Measurements from ENCODE around the gene FGGY. TPM values are rescaled to one million over a fixed set of nuclear protein-coding genes. Genes with fewer than 3 reads are reported as not detected.
A peak's percentile ranks its signal among the peaks of the same experiment; 100 is the strongest.

FGGY gene
- total RNA-seq, 2 donors from 2014 or later = 14.6 to 24.7 TPM

- intact Hi-C loops (cut with DNase I) = no loop called here
Observed at GRCh38 chr1:59739111-59739510, 442.2 kb downstream of the FGGY start.

GRCh38 chr1:59742526-59742925, 445.6 kb downstream of the FGGY start:
- intact Hi-C loops (cut with DNase I) = loop anchor here in 1 of 2 donors (10.0 kb wide), 1 partner anchor 998 kb away; no protein-coding TSS in a partner anchor
- DNase-seq (ENCODE audit: low spot score) = no peak

More at GRCh38 chr1:59739111-59739510, 442.2 kb downstream of the FGGY start:
- no peak for DNase-seq (ENCODE audit: low spot score)

- no peak for DNase-seq (ENCODE audit: low spot score)
- intact Hi-C loops (cut with DNase I) = loop anchor here in 1 of 2 donors (10.0 kb wide), 1 partner anchor 999 kb away; no protein-coding TSS in a partner anchor
Observed at GRCh38 chr1:59743324-59744091, 446.6 kb downstream of the FGGY start.

GRCh38 chr1:59747420-59748024, 450.6 kb downstream of the FGGY start:
- intact Hi-C loops (cut with DNase I) = loop anchor here in 1 of 2 donors (10.0 kb wide), 1 partner anchor 1003 kb away; no protein-coding TSS in a partner anchor
- no peak for DNase-seq (ENCODE audit: low spot score)

GRCh38 chr1:59748123-59748522, 451.2 kb downstream of the FGGY start:
- intact Hi-C loops (cut with DNase I) = loop anchor here in 1 of 2 donors (10.0 kb wide), 1 partner anchor 1003 kb away; no protein-coding TSS in a partner anchor
- DNase-seq (ENCODE audit: low spot score) = no peak

GRCh38 chr1:59750328-59751003, 453.6 kb downstream of the FGGY start:
- intact Hi-C loops (cut with DNase I) = no loop called here
- DNase-seq (ENCODE audit: low spot score) = no peak

- intact Hi-C loops (cut with DNase I) = no loop called here
- no peak for DNase-seq (ENCODE audit: low spot score)
Observed at GRCh38 chr1:59751004-59751395, 454.1 kb downstream of the FGGY start.

GRCh38 chr1:59751801-59752200, 454.9 kb downstream of the FGGY start:
- intact Hi-C loops (cut with DNase I) = no loop called here
- no peak for DNase-seq (ENCODE audit: low spot score)

- no peak for DNase-seq (ENCODE audit: low spot score)
- intact Hi-C loops (cut with DNase I) = no loop called here
Observed at GRCh38 chr1:59752556-59753414, 455.9 kb downstream of the FGGY start.

GRCh38 chr1:59755069-59755685, 458.3 kb downstream of the FGGY start:
- DNase-seq (ENCODE audit: low spot score) = no peak
- intact Hi-C loops (cut with DNase I) = loop anchor here in 1 of 2 donors (5.0 kb wide), 1 partner anchor 458 kb away; the partner anchor contains the start of gene FGGY

- no peak for DNase-seq (ENCODE audit: low spot score)
- intact Hi-C loops (cut with DNase I) = loop anchor here in 1 of 2 donors (5.0 kb wide), 1 partner anchor 460 kb away; the partner anchor contains the start of gene FGGY
Observed at GRCh38 chr1:59757197-59757747, 460.4 kb downstream of the FGGY start.

- DNase-seq (ENCODE audit: low spot score) = peak; percentile 94
- intact Hi-C loops (cut with DNase I) = loop anchor here in 1 of 2 donors (5.0 kb wide), 1 partner anchor 462 kb away; the partner anchor contains the start of gene FGGY
Observed at GRCh38 chr1:59759156-59759925, 462.4 kb downstream of the FGGY start.

GRCh38 chr1:59761443-59761842, 464.5 kb downstream of the FGGY start:
- no peak for DNase-seq (ENCODE audit: low spot score)
- intact Hi-C loops (cut with DNase I) = loop anchor here in 1 of 2 donors (5.0 kb wide), 1 partner anchor 1024 kb away; no protein-coding TSS in a partner anchor

- intact Hi-C loops (cut with DNase I) = loop anchor here in 1 of 2 donors (5.0 kb wide), 1 partner anchor 1026 kb away; no protein-coding TSS in a partner anchor
- DNase-seq (ENCODE audit: low spot score) = no peak
Observed at GRCh38 chr1:59763418-59763817, 466.5 kb downstream of the FGGY start.

GRCh38 chr1:59765011-59765730, 468.3 kb downstream of the FGGY start:
- intact Hi-C loops (cut with DNase I) = no loop called here

GRCh38 chr1:59766227-59766855, 469.4 kb downstream of the FGGY start:
- intact Hi-C loops (cut with DNase I) = loop anchor here in 1 of 2 donors (1.0 kb wide), 1 partner anchor 28 kb away; no protein-coding TSS in a partner anchor
- no peak for DNase-seq (ENCODE audit: low spot score)

More at GRCh38 chr1:59765011-59765730, 468.3 kb downstream of the FGGY start:
- no peak for DNase-seq (ENCODE audit: low spot score)
